H1 (cell line): Measurements from ENCODE around the gene C17orf113. TPM values are rescaled to one million over a fixed set of nuclear protein-coding genes. Genes with fewer than 3 reads are reported as not detected.
A peak's percentile ranks its signal among the peaks of the same experiment; 100 is the strongest.

ENCODE experiments used
- CTCF ChIA-PET: fragments of 300-600 bp; sonication (Branson Sonifier 250); formaldehyde crosslinking; loops from one replicate; lab custom pipeline; 2021; ENCODE audit not compliant: partially characterized antibody; lab: Charles Lee
- POLR2A ChIA-PET: fragments of 300-600 bp; sonication (Branson Sonifier 250); formaldehyde crosslinking; loops from one replicate; lab custom pipeline; 2021; ENCODE audit warnings: inconsistent platforms; ENCODE audit not compliant: partially characterized antibody; lab: Charles Lee
- DNase-seq, 2 experiments: peaks; one replicate each; pipeline versions ENCODE4 v3.0.0 to v3.0.0-alpha.2; 2010 to 2022; ENCODE audit warnings: low spot score in 2 of 2, low read depth in 1 of 2, mixed read lengths in 1 of 2
- FAIRE-seq: peaks from 2 replicates; lab custom pipeline; 2011; peaks lifted over from hg19 to GRCh38; lab: Jason Lieb, UNC
- H2AFZ ChIP-seq: 2 replicates; pipeline ENCODE4 v1.8.1; 2012; ENCODE audit warnings: low read length, inconsistent platforms
- H2AK5ac ChIP-seq: 2 replicates; pipeline ENCODE4 v1.6.1; 2013; ENCODE audit warnings: low read depth, low read length
- H2BK120ac ChIP-seq: replicated peaks from 2 replicates; pipeline ENCODE3; 2013; ENCODE audit warnings: low read depth, low read length, inconsistent platforms
- H2BK12ac ChIP-seq: 2 replicates; pipeline ENCODE4 v1.6.1; 2013; ENCODE audit warnings: low read depth, low read length
- H2BK15ac ChIP-seq: 2 replicates; pipeline ENCODE4 v1.6.1; 2013; ENCODE audit warnings: low read length
- H2BK20ac ChIP-seq: 2 replicates; pipeline ENCODE4 v1.6.1; 2013; ENCODE audit warnings: low read length
- H2BK5ac ChIP-seq: 2 replicates; pipeline ENCODE4 v1.6.1; 2013; ENCODE audit warnings: low read depth, low read length
- H3K14ac ChIP-seq: 2 replicates; pipeline ENCODE4 v1.6.1; 2013; ENCODE audit warnings: inconsistent platforms; ENCODE audit not compliant: insufficient read length
- H3K18ac ChIP-seq: 2 replicates; pipeline ENCODE4 v1.6.1; 2013; ENCODE audit warnings: low read length; ENCODE audit errors: extremely low read depth
- H3K23ac ChIP-seq: 2 replicates; pipeline ENCODE4 v1.6.1; 2013; ENCODE audit warnings: inconsistent platforms; ENCODE audit not compliant: insufficient read length
- H3K23me2 ChIP-seq: 2 replicates; pipeline ENCODE4 v1.6.1; 2013; ENCODE audit warnings: low read depth, low read length
- H3K27ac ChIP-seq: 2 replicates; pipeline ENCODE4 v1.6.1; 2011; ENCODE audit warnings: low read depth, low read length, inconsistent platforms
- H3K27me3 ChIP-seq, 4 experiments: replicated peaks in 1 of 4; 1 replicate in 1 of 4; 2 replicates in 3 of 4; pipeline versions ENCODE4 v1.6.1 to v1.8.1; 2011 to 2013; ENCODE audit warnings: low read length in 3 of 4, mild to moderate bottlenecking in 3 of 4, inconsistent platforms in 2 of 4, mixed read lengths in 2 of 4, moderate library complexity in 1 of 4; ENCODE audit not compliant: control insufficient read depth in 3 of 4, insufficient read depth in 3 of 4; ENCODE audit errors: extremely low read depth in 1 of 4
- H3K36me3 ChIP-seq, 4 experiments: 2 replicates each; pipeline versions ENCODE4 v1.6.1 to v1.8.1; 2011 to 2013; ENCODE audit warnings: mild to moderate bottlenecking in 4 of 4, low read length in 3 of 4, moderate library complexity in 2 of 4, control low read depth in 1 of 4, inconsistent platforms in 1 of 4; ENCODE audit not compliant: insufficient read depth in 4 of 4, control insufficient read depth in 2 of 4
- H3K4ac ChIP-seq: replicated peaks from 2 replicates; pipeline ENCODE3; 2013; ENCODE audit warnings: low read length, low read depth, mixed read lengths, inconsistent platforms; ENCODE audit not compliant: insufficient read length
- H3K4me1 ChIP-seq, 4 experiments: replicated peaks in 1 of 4; 1 replicate in 1 of 4; 2 replicates in 3 of 4; pipeline versions ENCODE4 v1.6.1 to v1.8.1; 2011 to 2013; ENCODE audit warnings: low read length in 3 of 4, inconsistent platforms in 2 of 4, mixed read lengths in 1 of 4; ENCODE audit not compliant: insufficient read depth in 4 of 4, control insufficient read depth in 3 of 4
- H3K4me2 ChIP-seq, 2 experiments: 2 replicates each; pipeline versions ENCODE4 v1.6.1 to v1.8.1; 2011 to 2013; ENCODE audit warnings: low read depth in 2 of 2, low read length in 2 of 2, control low read depth in 1 of 2, inconsistent platforms in 1 of 2, mild to moderate bottlenecking in 1 of 2; ENCODE audit not compliant: insufficient read depth in 1 of 2
- H3K4me3 ChIP-seq, 4 experiments: fragments of 200-600, 300-600 bp in 1 of 4; sonication (generic), shearing (Covaris generic), sonication (Bioruptor Twin) in 1 of 4; 2 replicates each; pipeline versions ENCODE4 v1.5.1 to v1.8.1; 2011 to 2016; ENCODE audit warnings: low read length in 4 of 4, low read depth in 3 of 4, control low read depth in 2 of 4, inconsistent platforms in 2 of 4, mild to moderate bottlenecking in 2 of 4, mixed read lengths in 1 of 4, moderate library complexity in 1 of 4; ENCODE audit not compliant: insufficient read depth in 2 of 4; ENCODE audit errors: extremely low read depth in 1 of 4
- H3K56ac ChIP-seq: replicated peaks from 2 replicates; pipeline ENCODE3; 2013; ENCODE audit warnings: low read depth, mild to moderate bottlenecking, mixed read lengths, low read length, inconsistent platforms; ENCODE audit not compliant: insufficient read length
- H3K79me1 ChIP-seq: 2 replicates; pipeline ENCODE4 v1.6.1; 2013; ENCODE audit warnings: low read depth, low read length, control low read depth
- H3K79me2 ChIP-seq, 2 experiments: 2 replicates each; pipeline versions ENCODE4 v1.6.1 to v1.8.1; 2012 to 2013; ENCODE audit warnings: low read length in 2 of 2, mild to moderate bottlenecking in 2 of 2, inconsistent platforms in 1 of 2; ENCODE audit not compliant: insufficient read depth in 2 of 2, control insufficient read depth in 1 of 2
- H3K9ac ChIP-seq, 4 experiments: replicated peaks in 1 of 4; 1 replicate in 1 of 4; 2 replicates in 3 of 4; pipeline versions ENCODE4 v1.6.1 to v1.8.1; 2011 to 2013; ENCODE audit warnings: low read depth in 3 of 4, low read length in 3 of 4, control low read depth in 2 of 4, mild to moderate bottlenecking in 2 of 4, moderate library complexity in 2 of 4, inconsistent platforms in 1 of 4; ENCODE audit errors: extremely low read depth in 1 of 4
- H3K9me3 ChIP-seq, 2 experiments: 2 replicates each; pipeline versions ENCODE4 v1.6.1 to v1.8.1; 2012 to 2013; ENCODE audit warnings: mild to moderate bottlenecking in 2 of 2, moderate library complexity in 2 of 2, control low read depth in 1 of 2, inconsistent platforms in 1 of 2, low read depth in 1 of 2, low read length in 1 of 2, mixed read lengths in 1 of 2; ENCODE audit not compliant: insufficient read depth in 2 of 2
- H4K20me1 ChIP-seq, 2 experiments: replicated peaks in 1 of 2; 2 replicates each; pipeline versions ENCODE3 to v1.8.1; 2011 to 2013; ENCODE audit warnings: inconsistent platforms in 2 of 2, low read length in 2 of 2, mild to moderate bottlenecking in 1 of 2; ENCODE audit not compliant: insufficient read depth in 2 of 2, control insufficient read depth in 1 of 2
- H4K5ac ChIP-seq: 2 replicates; pipeline ENCODE4 v1.6.1; 2013; ENCODE audit warnings: low read length, low read depth, mixed read lengths, inconsistent platforms; ENCODE audit not compliant: insufficient read length
- H4K8ac ChIP-seq: 2 replicates; pipeline ENCODE4 v1.8.0; 2013; ENCODE audit warnings: mild to moderate bottlenecking, moderate library complexity, low read length, inconsistent platforms; ENCODE audit not compliant: insufficient read depth; ENCODE audit errors: extremely low read depth
- H4K91ac ChIP-seq: replicated peaks from 2 replicates; pipeline ENCODE3; 2013; ENCODE audit warnings: low read length, mixed read lengths, inconsistent platforms; ENCODE audit not compliant: insufficient read length
- E2F6 ChIP-seq: IDR thresholded peaks from 2 replicates; pipeline ENCODE4 v1.6.1; 2012; ENCODE audit warnings: inconsistent platforms
- SIN3A ChIP-seq, 2 experiments: IDR thresholded peaks in 1 of 2; conservative IDR thresholded peaks in 1 of 2; 2 replicates each; pipeline ENCODE4 v1.6.1; 2011 to 2012; ENCODE audit warnings: low read length in 2 of 2, improper control_type of control experiment in 1 of 2, low read depth in 1 of 2, mild to moderate bottlenecking in 1 of 2
- WGBS, 2 experiments: shearing (Covaris generic) in 1 of 2; methylation state at CpG; one replicate each; pipeline versions ENCODE4 v1.1.6 to v1.1.7; 2013 to 2015; ENCODE audit warnings: low lambda C conversion rate in 2 of 2, mixed read lengths in 2 of 2, inconsistent platforms in 1 of 2, low coverage in 1 of 2, missing lambda C conversion rate in 1 of 2; ENCODE audit not compliant: insufficient replicate concordance in 2 of 2, insufficient coverage in 1 of 2, insufficient read length in 1 of 2; ENCODE audit errors: extremely low coverage in 1 of 2, missing lambda C conversion rate in 1 of 2; 5-methylcytosine and 5-hydroxymethylcytosine counted together
- polyA plus RNA-seq, 7 experiments: library from polyadenylated mRNA; depleted of rRNA in 3 of 7; stranded (reverse) in 5 of 7; unstranded in 2 of 7; fragments of >200 nt in 5 of 7; fragments of 200-250 nt in 2 of 7; gene quantifications; 1 replicate in 5 of 7; 2 replicates in 1 of 7; 4 replicates in 1 of 7; pipeline versions ENCODE4 v1.2.1 to v1.2.3, GENCODE V29; 2011 to 2013; ENCODE audit warnings: missing spikeins in 2 of 7, mixed read lengths in 2 of 7
- total RNA-seq: library from RNA; stranded (reverse); fragmentation: NEBNext Ultra II Directional; extraction: Animal tissue kit (Norgen Biotek cat#: 25700); gene quantifications from 2 replicates; pipeline ENCODE4 v1.2.1, GENCODE V29; 2021

C17orf113 gene
- total and polyA plus RNA-seq, 2 of the 8 experiments (the other 6 are each of a cell fraction or from before 2014, with no cell fraction given): 1.0 to 1.4 TPM

DNA sequence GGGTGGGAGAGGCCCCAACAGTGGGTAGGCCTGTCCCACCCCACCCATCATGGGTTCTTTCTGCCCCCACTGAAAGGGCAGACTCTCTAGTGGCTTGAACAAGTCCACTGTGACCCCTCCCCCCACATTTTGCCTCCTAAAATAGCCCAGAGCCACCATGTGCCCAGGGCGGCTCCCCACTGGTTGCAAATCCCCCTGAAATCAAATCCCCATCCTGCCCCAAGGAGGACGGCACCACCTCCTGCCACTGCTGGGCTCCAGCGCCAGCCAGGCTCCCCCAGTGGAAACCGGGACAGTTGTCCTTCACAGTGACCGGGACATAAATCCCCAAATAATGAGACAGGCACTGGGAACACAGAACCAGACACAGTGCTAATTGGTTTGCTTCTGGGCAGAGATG lies 27.4 kb upstream of the C17orf113 start:
- Histone ChIP-seq H3K4me2 (no peak overlapping the region), H4K8ac (peak overlapping the region; percentile 58), H3K9me3 (no peaks in the 10 kb centered on the region), H3K27ac (no peak overlapping the region), H3K27me3 (no peaks in the 10 kb centered on the region), H3K36me3 (no peaks in the 10 kb centered on the region), H3K79me2 (no peaks in the 10 kb centered on the region), H2AFZ (no peak overlapping the region), H3K23ac (no peak overlapping the region), H3K14ac (no peak overlapping the region), H2BK120ac (no peak overlapping the region), H2BK15ac (no peak overlapping the region), H3K18ac (no peak overlapping the region), H3K79me1 (no peaks in the 10 kb centered on the region), H4K20me1 (no peaks in the 10 kb centered on the region), H3K56ac (no peak overlapping the region), H3K23me2 (peaks cover 1% of the 10 kb centered on the region; the same call in 1 of the 2 replicates), H4K91ac (no peak overlapping the region), H3K9ac (no peak overlapping the region), H2BK5ac (no peak overlapping the region), H3K4ac (no peak overlapping the region), H2BK12ac (no peak overlapping the region), H3K4me1 (peaks cover 0 to 4% (median 3%) of the 10 kb centered on the region in 4 experiments; a peak in 3 of 7 replicates), H2BK20ac (no peak overlapping the region), H3K4me3 (no peak overlapping the region), H2AK5ac (no peak overlapping the region), H4K5ac (no peak overlapping the region)
- ChIA-PET CTCF (interaction anchor here (1.0 to 3.5 kb wide), 9 partner anchors 10 to 53 kb away, joined by 3 to 34 read pairs (median 5); no protein-coding TSS in a partner anchor), POLR2A (interaction anchor here (1.0 kb wide), 1 partner anchor 15 kb away, joined by 3 read pairs; no protein-coding TSS in a partner anchor)
- DNase-seq (no peak), FAIRE-seq (no peak)
- no peak for TF ChIP-seq SIN3A (conservative IDR thresholded peaks at IDR 0.05 in 1 of 2, IDR thresholded peaks at IDR 0.05 in 1 of 2; ENCODE audit: low read depth in 1 of 2, low read length in 2 of 2)
- peak; percentile 39; the same call in 1 of the 2 replicates for TF ChIP-seq E2F6
- 90% methylated on average over 5 of the region's 5 CpGs; no CpG with 5 or more reads in 1 of the 2 experiments for WGBS, 2 experiments
